Activated T-helper 2 cell treated with anti-CD3 and anti-CD28 coated beads, Interferon-gamma antibody, Interleukin-2, Interleukin-4, amounts not matched to agents 10 μg/mL and 5 μg/mL and 100 μg/mL, durations not matched to agents 14 hours and 24 hours and 36 hours (primary cell): ENCODE data around the gene TIAM1. TPM values are rescaled to one million over a fixed set of nuclear protein-coding genes. Genes with fewer than 3 reads are reported as not detected.

ENCODE experiments used
- DNase-seq: peaks from one replicate; pipeline ENCODE4 v3.0.0; 2021; ENCODE audit warnings: low spot score
- H3K27ac Mint-ChIP-seq: one replicate; pipeline ENCODE4 v1.8.0; 2021; ENCODE audit warnings: mixed read lengths
- H3K27me3 Mint-ChIP-seq: one replicate; pipeline ENCODE4 v1.8.0; 2021; ENCODE audit warnings: low read depth, mixed read lengths
- H3K36me3 Mint-ChIP-seq: one replicate; pipeline ENCODE4 v1.8.0; 2021; ENCODE audit warnings: low read depth, mixed read lengths
- H3K4me1 Mint-ChIP-seq: one replicate; pipeline ENCODE4 v1.8.0; 2021; ENCODE audit warnings: low read depth, mixed read lengths
- H3K4me3 Mint-ChIP-seq: one replicate; pipeline ENCODE4 v1.8.0; 2021; ENCODE audit warnings: low read depth, mild to moderate bottlenecking, moderate library complexity, mixed read lengths
- H3K9me3 Mint-ChIP-seq: one replicate; pipeline ENCODE4 v1.8.0; 2021; ENCODE audit warnings: mixed read lengths
- intact Hi-C: fragments of 100-400 bp; cut with micrococcal nuclease; formaldehyde crosslinking; loops from one replicate; pipeline ENCODE4 v1.15.1; 2023
- total RNA-seq: library from RNA; stranded (reverse); gene quantifications from 2 replicates; pipeline ENCODE4 v1.2.3, GENCODE V29; 2022

TIAM1 gene
- total RNA-seq, 1 donor from 2014 or later, result 110 TPM

DNA sequence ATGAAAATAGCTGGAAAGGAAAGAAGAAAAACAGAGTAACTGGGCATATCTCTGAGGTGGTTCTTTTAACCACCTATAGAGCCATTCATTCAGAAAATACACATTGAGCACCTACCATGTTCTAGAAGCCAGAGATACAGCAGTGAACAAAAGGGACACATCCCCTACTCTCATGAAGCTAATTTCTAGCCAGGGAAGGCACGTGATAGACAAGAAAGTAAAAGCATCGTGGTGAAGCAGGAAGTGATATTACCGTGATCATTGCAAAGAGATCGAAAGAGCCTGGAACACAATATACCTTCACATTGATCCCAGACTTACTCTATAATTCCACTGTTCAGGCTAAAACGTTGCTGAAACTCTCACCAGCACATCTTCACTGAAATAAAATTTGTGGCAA is 76.0 kb downstream of the TIAM1 start:
- no peak for DNase-seq
- Mint-ChIP-seq H3K27me3 (peaks cover 7% of the 10 kb centered on the region), H3K27ac (no peak overlapping the region), H3K4me1 (peaks cover 17% of the 10 kb centered on the region), H3K9me3 (no peaks in the 10 kb centered on the region), H3K4me3 (no peak overlapping the region), H3K36me3 (peaks cover 8% of the 10 kb centered on the region)
- intact Hi-C loops, result no loop called here

- peaks cover 8% of the 10 kb centered on the region for H3K36me3 Mint-ChIP-seq
- H3K27me3 Mint-ChIP-seq, result peaks cover 7% of the 10 kb centered on the region
- H3K9me3 Mint-ChIP-seq, result no peaks in the 10 kb centered on the region
- no peak overlapping the region for H3K27ac Mint-ChIP-seq
- peaks cover 15% of the 10 kb centered on the region for H3K4me1 Mint-ChIP-seq
- no peak for DNase-seq
- H3K4me3 Mint-ChIP-seq, result no peak overlapping the region
- intact Hi-C loops, result no loop called here
These were observed 76.4 kb downstream of the TIAM1 start for GRCh38 chr21:31267644-31268043.

DNA sequence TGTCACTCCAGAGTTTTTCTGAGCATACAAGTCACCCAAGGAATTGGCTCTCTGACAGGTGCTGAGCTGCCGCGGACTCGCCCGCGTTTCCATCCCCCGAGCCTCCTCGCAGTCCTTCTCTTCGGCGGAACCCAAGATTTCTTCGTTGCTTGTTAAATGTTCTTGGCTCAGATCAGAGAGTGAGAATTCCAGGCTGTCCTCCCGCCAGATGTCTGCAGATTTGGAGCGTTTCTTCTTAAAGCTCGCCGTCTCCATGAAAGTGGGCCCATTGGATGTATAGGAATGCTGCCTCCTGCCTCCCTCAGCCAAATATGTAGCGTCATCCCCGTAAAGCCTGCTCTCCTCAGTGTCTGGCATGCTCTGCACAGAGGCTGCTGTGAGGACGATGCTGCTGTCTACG is 77.8 kb downstream of the TIAM1 start:
- H3K4me3 Mint-ChIP-seq, result no peak overlapping the region
- no peak overlapping the region for H3K27ac Mint-ChIP-seq
- H3K36me3 Mint-ChIP-seq, result peaks cover 8% of the 10 kb centered on the region
- peaks cover 13% of the 10 kb centered on the region for H3K4me1 Mint-ChIP-seq
- DNase-seq, result no peak
- intact Hi-C loops, result no loop called here
- H3K9me3 Mint-ChIP-seq, result no peaks in the 10 kb centered on the region
- peaks cover 7% of the 10 kb centered on the region for H3K27me3 Mint-ChIP-seq

DNA sequence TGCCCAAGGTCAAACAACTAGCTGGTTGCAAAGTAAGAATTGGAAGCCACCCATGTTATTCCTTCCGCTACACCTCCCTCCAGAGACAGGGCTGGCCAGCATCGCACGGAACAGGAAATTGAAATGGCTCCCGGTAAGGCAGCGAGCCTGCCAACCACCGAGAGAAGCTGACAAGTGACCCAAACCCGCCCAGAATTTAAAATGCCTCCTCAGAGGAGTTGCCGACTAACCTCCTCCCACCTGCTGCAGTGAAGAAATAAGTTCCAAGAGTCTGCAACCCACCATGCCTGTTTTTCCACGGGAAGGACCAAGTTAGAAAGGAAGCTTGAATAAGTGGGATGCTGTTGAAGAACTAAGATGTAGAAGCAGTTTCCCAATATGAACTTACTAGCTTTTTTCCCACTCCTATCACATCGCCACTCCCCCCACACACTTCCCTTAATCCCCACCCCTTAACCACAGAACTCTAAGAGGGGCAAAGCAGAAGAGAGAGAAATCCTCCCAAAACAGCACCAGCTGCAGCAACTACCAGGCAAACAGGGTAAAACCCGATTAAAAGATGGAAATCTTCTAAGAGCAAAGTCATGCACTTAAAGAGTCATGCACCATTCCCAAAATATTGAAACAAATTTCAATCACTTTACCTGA is 78.6 kb downstream of the TIAM1 start:
- Mint-ChIP-seq H3K9me3 (no peaks in the 10 kb centered on the region), H3K27ac (no peak overlapping the region), H3K27me3 (peaks cover 7% of the 10 kb centered on the region), H3K4me1 (peaks cover 13% of the 10 kb centered on the region), H3K4me3 (no peak overlapping the region), H3K36me3 (peaks cover 8% of the 10 kb centered on the region)
- intact Hi-C loops, result no loop called here
- no peak for DNase-seq

DNA sequence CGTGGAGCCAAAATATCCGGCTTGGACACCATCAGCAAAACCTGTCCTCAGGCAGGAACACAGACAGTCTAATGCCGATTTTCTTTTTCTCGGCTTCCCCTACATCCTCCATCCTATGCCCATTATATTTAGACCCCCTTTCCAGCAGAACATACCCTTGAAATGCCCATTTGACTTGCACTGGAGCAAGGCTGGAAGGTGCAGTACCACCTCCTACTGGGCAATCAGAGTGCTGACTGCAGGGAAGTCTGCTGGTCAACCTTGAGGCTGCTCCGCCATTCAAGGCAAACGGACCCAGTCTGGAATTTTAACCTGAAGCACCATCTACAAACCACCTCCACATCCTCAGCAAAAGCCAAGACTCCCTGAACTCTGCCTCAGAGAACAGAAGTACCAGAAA is 79.5 kb downstream of the TIAM1 start:
- peaks cover 7% of the 10 kb centered on the region for H3K27me3 Mint-ChIP-seq

GRCh38 chr21:31262728-31263127 is 81.3 kb downstream of the TIAM1 start:
- H3K4me1 Mint-ChIP-seq, result peaks cover 5% of the 10 kb centered on the region
- no peak overlapping the region for H3K4me3 Mint-ChIP-seq
- H3K27me3 Mint-ChIP-seq, result peaks cover 7% of the 10 kb centered on the region
- intact Hi-C loops, result no loop called here
- no peaks in the 10 kb centered on the region for H3K9me3 Mint-ChIP-seq
- peaks cover 5% of the 10 kb centered on the region for H3K36me3 Mint-ChIP-seq
- H3K27ac Mint-ChIP-seq, result no peak overlapping the region
- no peak for DNase-seq

More for the DNA sequence above, 79.5 kb downstream of the TIAM1 start:
- H3K4me1 Mint-ChIP-seq, result peaks cover 13% of the 10 kb centered on the region
- H3K9me3 Mint-ChIP-seq, result no peaks in the 10 kb centered on the region
- H3K27ac Mint-ChIP-seq, result no peak overlapping the region
- H3K4me3 Mint-ChIP-seq, result no peak overlapping the region
- intact Hi-C loops, result no loop called here
- H3K36me3 Mint-ChIP-seq, result peaks cover 5% of the 10 kb centered on the region
- DNase-seq, result no peak

- intact Hi-C loops, result no loop called here
- Mint-ChIP-seq H3K9me3 (no peaks in the 10 kb centered on the region), H3K27ac (no peak overlapping the region), H3K27me3 (peaks cover 7% of the 10 kb centered on the region), H3K36me3 (peaks cover 5% of the 10 kb centered on the region), H3K4me1 (peaks cover 5% of the 10 kb centered on the region), H3K4me3 (no peak overlapping the region)
- DNase-seq, result no peak
These were observed 82.3 kb downstream of the TIAM1 start for GRCh38 chr21:31261759-31262158.

DNA sequence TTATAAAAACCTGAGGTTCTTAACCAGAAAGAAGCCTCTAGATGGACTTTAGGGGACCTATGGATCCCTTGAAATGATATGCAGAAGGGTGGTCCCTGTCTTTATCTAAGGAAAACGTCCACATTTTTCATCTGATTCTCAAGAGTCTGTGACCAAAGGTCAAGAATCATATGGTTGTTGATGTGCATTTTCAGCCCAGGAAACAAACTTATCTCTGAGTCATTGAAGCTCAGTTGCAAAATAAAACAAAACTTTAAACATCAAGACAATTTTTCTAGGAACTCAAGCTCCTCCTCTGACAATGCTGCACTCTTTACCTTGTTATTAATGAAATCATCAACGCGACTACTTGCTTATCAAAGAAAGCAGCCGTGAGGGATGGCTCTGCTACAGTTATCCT is 83.3 kb downstream of the TIAM1 start:
- Mint-ChIP-seq H3K9me3 (no peaks in the 10 kb centered on the region), H3K4me1 (peaks cover 5% of the 10 kb centered on the region), H3K36me3 (peaks cover 5% of the 10 kb centered on the region), H3K27me3 (peaks cover 7% of the 10 kb centered on the region), H3K4me3 (no peak overlapping the region), H3K27ac (no peak overlapping the region)
- intact Hi-C loops, result no loop called here
- DNase-seq, result no peak

GRCh38 chr21:31258073-31258472 is 86.0 kb downstream of the TIAM1 start:
- intact Hi-C loops, result no loop called here
- Mint-ChIP-seq H3K27me3 (no peaks in the 10 kb centered on the region), H3K4me1 (no peaks in the 10 kb centered on the region), H3K4me3 (no peak overlapping the region), H3K36me3 (no peaks in the 10 kb centered on the region), H3K9me3 (no peaks in the 10 kb centered on the region), H3K27ac (no peak overlapping the region)
- no peak for DNase-seq

- no peaks in the 10 kb centered on the region for H3K36me3 Mint-ChIP-seq
- no peaks in the 10 kb centered on the region for H3K9me3 Mint-ChIP-seq
- no peaks in the 10 kb centered on the region for H3K27me3 Mint-ChIP-seq
- no peaks in the 10 kb centered on the region for H3K4me1 Mint-ChIP-seq
- H3K27ac Mint-ChIP-seq, result no peak overlapping the region
- no peak for DNase-seq
- intact Hi-C loops, result no loop called here
- no peak overlapping the region for H3K4me3 Mint-ChIP-seq
These were observed 86.8 kb downstream of the TIAM1 start for GRCh38 chr21:31257265-31257664.

DNA sequence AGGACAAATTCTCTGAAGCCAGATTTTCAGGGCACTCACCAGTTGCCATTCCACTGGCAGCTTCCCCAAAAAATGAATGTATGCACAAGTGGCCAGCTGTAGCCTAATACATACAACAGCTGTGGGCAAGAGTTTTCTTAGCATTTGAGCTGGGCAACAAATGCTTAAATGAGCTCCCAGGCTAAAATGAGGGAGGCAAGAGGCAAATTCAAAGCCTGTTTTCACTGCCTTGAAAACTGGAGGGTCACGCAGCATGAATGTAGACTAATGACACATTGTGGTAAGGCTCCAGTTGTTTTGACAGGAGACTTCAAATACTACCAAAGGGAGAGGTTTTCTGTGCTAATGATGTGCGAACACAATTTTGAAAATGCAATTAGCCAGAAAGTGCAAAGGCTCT is 88.2 kb downstream of the TIAM1 start:
- no peaks in the 10 kb centered on the region for H3K9me3 Mint-ChIP-seq
- no peak overlapping the region for H3K27ac Mint-ChIP-seq
- intact Hi-C loops, result no loop called here

GRCh38 chr21:31255036-31255435 is 89.0 kb downstream of the TIAM1 start:
- Mint-ChIP-seq H3K4me1 (no peaks in the 10 kb centered on the region), H3K4me3 (no peak overlapping the region), H3K36me3 (no peaks in the 10 kb centered on the region), H3K27me3 (no peaks in the 10 kb centered on the region), H3K27ac (no peak overlapping the region), H3K9me3 (no peaks in the 10 kb centered on the region)
- intact Hi-C loops, result no loop called here
- DNase-seq, result no peak

More for the DNA sequence above, 88.2 kb downstream of the TIAM1 start:
- no peak overlapping the region for H3K4me3 Mint-ChIP-seq
- no peaks in the 10 kb centered on the region for H3K4me1 Mint-ChIP-seq
- no peaks in the 10 kb centered on the region for H3K36me3 Mint-ChIP-seq
- DNase-seq, result no peak
- no peaks in the 10 kb centered on the region for H3K27me3 Mint-ChIP-seq

- H3K27me3 Mint-ChIP-seq, result no peaks in the 10 kb centered on the region
- H3K4me3 Mint-ChIP-seq, result no peak overlapping the region
- H3K27ac Mint-ChIP-seq, result no peak overlapping the region
- DNase-seq, result no peak
- H3K4me1 Mint-ChIP-seq, result no peaks in the 10 kb centered on the region
- H3K36me3 Mint-ChIP-seq, result no peaks in the 10 kb centered on the region
- H3K9me3 Mint-ChIP-seq, result no peaks in the 10 kb centered on the region
- intact Hi-C loops, result no loop called here
These were observed 89.9 kb downstream of the TIAM1 start for GRCh38 chr21:31254131-31254530.

DNA sequence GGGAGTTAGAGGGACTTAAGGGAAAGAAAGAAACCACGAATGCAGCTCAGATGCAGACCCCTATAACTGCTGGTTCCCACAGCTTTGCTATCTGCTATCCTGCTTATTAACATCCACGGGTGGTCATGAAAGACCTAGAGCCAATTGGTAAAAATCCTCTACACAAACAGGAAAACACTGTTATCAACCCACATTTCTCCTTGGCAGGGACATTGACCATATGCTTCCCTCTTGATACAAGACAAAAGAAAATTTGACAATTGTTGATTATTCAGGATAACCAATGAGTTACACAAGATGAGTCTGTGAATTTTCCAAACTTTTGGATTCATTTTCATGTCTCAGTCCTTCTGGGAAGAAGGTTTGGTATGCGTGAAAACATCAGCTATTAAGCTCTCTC is 90.4 kb downstream of the TIAM1 start:
- no peaks in the 10 kb centered on the region for H3K4me1 Mint-ChIP-seq
- H3K4me3 Mint-ChIP-seq, result no peak overlapping the region
- no peak for DNase-seq
- intact Hi-C loops, result no loop called here
- H3K27me3 Mint-ChIP-seq, result no peaks in the 10 kb centered on the region
- no peak overlapping the region for H3K27ac Mint-ChIP-seq
- H3K9me3 Mint-ChIP-seq, result no peaks in the 10 kb centered on the region
- H3K36me3 Mint-ChIP-seq, result peaks cover 4% of the 10 kb centered on the region
